ENCODE data around the gene SELP.
"Not testable (repeated sequence)": the region's sequence is repeated elsewhere in the genome, so short reads cannot be mapped to it uniquely, and the experiment has no call there.

SELP gene

DNA sequence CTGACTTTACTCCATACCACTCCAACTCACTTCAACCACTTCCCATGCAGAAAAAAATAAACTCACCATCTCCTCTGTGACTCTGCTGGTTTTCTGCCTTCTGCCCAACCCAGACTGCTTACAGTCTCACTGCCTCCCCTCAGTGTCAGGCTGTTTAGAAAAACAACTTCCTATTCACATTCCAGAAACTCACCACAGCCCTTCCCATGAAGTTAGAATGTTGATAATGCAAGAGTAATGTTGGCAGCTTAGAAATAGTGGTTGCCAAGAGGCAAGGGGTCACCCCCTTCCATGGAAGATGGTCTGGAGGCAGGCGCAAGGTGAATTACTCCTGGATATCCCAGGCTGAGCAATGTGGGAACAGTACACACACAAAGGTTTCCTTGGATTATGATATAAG, at the start of gene SELP:
TSS of gene SELP (minus strand) at position 119 of the 400 bp plus-strand sequence. CDS start at position 69, 50 bp downstream.
- no peak for DNase-seq (ENCODE audit: insufficient read length, low spot score)
- FAIRE-seq, result no peak

GRCh38 chr1:169679692-169680091, 49.8 kb upstream of the SELP start:
- DNase-seq (ENCODE audit: insufficient read length, low spot score), result no peak
- no peak for FAIRE-seq

GRCh38 chr1:169676001-169676400, 46.1 kb upstream of the SELP start:
- FAIRE-seq, result no peak
- DNase-seq (ENCODE audit: insufficient read length, low spot score), result no peak

DNA sequence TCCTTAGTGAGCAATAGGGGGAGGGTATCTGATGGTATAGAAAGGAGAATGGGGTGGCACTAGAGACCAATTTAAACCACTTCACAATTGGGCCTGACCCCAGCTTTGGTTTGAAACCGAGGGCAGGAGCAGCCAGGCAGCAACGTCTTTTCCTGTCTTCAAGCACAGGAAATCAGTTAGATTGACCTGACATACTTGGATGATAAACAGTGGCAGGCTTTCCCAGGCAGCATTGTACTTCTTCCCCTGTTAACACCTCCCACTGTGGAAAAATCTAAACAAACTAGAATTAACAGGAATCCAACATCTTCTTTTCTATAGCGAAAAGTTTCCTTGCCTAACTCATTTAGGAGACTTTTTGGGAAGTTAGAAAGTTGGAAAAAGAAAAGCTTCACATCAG, 40.9 kb upstream of the SELP start:
- no peak for FAIRE-seq

GRCh38 chr1:169670244-169670643, 40.3 kb upstream of the SELP start:
- not testable (repeated sequence) for DNase-seq (ENCODE audit: insufficient read length, low spot score)

More for the DNA sequence above, 40.9 kb upstream of the SELP start:
- no peak for DNase-seq (ENCODE audit: insufficient read length, low spot score)

GRCh38 chr1:169667699-169668596, 38.0 kb upstream of the SELP start:
- not testable (repeated sequence) for DNase-seq (ENCODE audit: insufficient read length, low spot score); FAIRE-seq

More at GRCh38 chr1:169670244-169670643, 40.3 kb upstream of the SELP start:
- FAIRE-seq, result not testable (repeated sequence)

DNA sequence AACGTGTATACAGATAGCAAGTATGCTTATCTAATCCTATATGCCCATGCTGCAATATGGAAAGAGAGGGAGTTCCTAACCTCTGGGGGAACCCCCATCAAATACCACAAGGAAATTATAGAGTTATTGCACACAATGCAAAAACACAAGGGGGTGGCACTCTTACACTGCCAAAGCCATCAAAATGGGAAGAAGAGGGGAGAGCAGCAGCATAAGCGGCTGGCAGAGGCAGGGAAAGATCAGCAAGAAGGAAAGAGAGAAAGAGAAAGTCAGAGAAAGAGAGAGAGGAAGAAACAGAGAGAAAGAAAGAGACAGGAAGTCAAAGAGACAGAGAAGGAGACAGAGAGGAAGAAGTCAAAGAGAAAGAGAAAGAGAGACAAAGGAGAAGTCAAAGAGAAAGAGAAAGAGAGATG, 37.3 kb upstream of the SELP start:
- not testable (repeated sequence) for DNase-seq (ENCODE audit: insufficient read length, low spot score); FAIRE-seq

DNA sequence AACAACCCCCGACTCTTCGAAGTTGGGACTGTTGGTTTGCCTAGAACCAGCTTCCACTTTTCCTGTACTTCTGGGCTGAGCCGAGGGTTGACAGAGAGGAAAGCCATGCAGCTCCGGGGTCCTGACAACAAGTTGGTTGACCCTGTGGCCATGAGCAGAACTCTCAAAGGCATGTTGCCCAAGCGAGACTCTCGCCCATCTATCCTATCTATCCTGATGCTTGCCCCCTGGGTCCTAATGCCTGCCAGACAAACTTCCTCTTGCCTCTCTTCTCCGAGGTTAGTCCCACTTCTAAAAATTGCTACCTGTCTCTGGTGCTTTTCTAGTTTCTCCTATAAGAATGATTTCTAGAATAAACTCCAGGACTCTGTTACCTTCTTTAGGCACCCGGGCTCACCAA, 32.8 kb upstream of the SELP start:
- not testable (repeated sequence) for FAIRE-seq; DNase-seq (ENCODE audit: insufficient read length, low spot score)

- FAIRE-seq; DNase-seq (ENCODE audit: insufficient read length, low spot score): not testable (repeated sequence)
Measured at GRCh38 chr1:169661066-169661465, 31.1 kb upstream of the SELP start.

- not testable (repeated sequence) for DNase-seq (ENCODE audit: insufficient read length, low spot score); FAIRE-seq
Measured at GRCh38 chr1:169658777-169659176, 28.9 kb upstream of the SELP start.

DNA sequence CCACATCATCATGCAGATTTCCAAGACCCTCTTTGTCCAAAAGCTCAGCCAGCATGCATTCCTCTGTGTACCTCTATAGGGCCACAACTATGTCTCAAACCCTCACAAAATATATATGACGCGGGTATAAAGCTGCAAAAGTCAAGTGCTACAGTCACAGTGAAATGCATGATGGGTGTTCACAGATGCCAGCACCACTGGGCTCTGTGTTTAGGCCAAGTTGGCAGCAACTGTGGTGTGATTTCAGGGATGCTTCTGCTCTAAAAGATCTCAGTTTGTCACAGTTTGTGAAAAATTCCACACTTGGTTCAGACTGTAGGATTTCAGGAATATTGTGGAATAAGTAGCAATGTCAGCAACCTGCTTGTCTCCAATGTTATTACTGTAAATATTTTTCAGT, 23.9 kb upstream of the SELP start:
- FAIRE-seq (no peak), DNase-seq (ENCODE audit: insufficient read length, low spot score) (no peak)

DNA sequence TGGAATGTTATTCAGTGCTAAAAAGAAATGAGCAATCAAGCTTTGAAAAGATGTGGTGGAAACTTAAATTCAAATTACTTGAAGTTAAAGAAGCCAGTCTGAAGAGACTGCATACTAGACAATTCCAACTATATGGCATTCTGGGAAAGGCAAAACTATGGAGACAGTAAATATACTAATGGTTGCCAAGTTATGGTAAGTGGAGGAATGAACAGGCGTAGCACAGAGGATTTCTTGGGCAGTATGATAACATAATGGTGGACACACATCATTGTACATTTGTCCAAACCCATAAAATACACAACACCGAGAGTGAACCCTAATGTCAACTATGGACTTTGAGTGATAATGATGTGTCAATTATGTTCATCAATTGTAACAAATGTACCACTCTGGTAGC, 21.1 kb upstream of the SELP start:
- FAIRE-seq (peak; percentile 23), DNase-seq (ENCODE audit: insufficient read length, low spot score) (no peak)

GRCh38 chr1:169650551-169650950, 20.6 kb upstream of the SELP start:
- FAIRE-seq (no peak), DNase-seq (ENCODE audit: insufficient read length, low spot score) (no peak)

GRCh38 chr1:169648709-169649108, 18.8 kb upstream of the SELP start:
- FAIRE-seq (no peak), DNase-seq (ENCODE audit: insufficient read length, low spot score) (no peak)

DNA sequence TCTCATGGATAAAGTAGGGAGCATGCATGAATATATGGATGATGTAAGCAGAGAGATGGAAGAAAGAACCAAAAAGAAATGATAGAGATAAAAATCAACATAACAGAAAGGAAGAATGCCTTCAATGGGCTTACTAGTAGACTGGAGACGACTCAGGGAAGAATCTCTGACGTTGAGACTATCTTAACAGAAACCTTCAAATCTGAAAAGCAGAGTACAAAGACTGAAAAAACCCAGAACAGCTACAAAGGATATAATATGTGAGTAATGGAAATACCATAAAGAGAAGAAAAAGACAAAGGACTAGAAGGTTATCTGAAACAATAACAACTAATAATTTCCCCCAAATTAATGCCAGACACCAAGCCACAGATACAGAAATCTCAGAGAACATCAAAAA, 18.3 kb upstream of the SELP start:
- no peak for FAIRE-seq
- no peak for DNase-seq (ENCODE audit: insufficient read length, low spot score)

- no peak for DNase-seq (ENCODE audit: insufficient read length, low spot score)
- FAIRE-seq, result no peak
Measured at GRCh38 chr1:169647512-169647911, 17.6 kb upstream of the SELP start.

GRCh38 chr1:169644297-169644696, 14.4 kb upstream of the SELP start:
- FAIRE-seq (no peak), DNase-seq (ENCODE audit: insufficient read length, low spot score) (no peak)

DNA sequence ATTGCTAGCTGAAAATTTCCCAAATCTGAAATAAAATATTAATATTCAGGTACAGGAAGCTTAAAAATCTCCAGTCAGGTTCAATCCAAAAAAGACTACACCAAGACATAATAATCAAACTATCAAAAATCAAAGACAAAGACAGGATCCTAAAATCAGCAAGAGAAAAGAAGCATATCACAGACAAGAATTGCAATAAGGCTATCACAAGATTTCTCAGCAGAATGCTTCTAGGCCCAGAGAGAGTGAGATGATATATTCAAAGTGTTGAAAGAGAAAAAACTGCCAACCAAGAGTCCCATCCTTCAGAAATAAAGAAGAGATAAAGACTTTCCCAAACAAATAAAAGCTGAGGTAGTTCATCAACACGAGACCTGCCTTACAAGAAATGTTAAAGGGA, 5.0 kb upstream of the SELP start:
- FAIRE-seq (no peak), DNase-seq (ENCODE audit: insufficient read length, low spot score) (no peak)

- DNase-seq (ENCODE audit: insufficient read length, low spot score), result no peak
Measured at GRCh38 chr1:169634145-169634544, 4.2 kb upstream of the SELP start.

GRCh38 chr1:169631249-169631648, 1.3 kb upstream of the SELP start:
- no peak for FAIRE-seq
- DNase-seq (ENCODE audit: insufficient read length, low spot score), result no peak

More at GRCh38 chr1:169634145-169634544, 4.2 kb upstream of the SELP start:
- no peak for FAIRE-seq

DNA sequence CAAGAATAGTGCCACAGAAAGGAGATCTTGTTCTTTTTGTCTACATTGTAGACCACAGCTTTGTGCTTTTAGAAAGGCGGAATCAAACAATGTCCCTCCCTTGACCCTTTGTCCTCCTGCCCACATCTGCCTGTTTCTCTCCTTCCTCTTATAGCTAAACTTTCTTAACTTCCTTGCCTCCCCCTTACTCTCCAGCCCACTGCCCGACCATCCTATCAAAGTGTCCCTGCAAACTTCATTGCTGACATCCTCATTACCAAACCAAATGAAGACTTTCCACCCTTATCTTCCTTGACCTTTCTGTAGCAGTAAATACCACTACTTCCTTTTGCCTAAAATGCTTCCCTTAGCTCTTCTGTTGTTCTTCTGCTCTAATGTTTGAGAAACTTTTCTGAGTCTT, 5.0 kb downstream of the SELP start:
- DNase-seq (ENCODE audit: insufficient read length, low spot score) (no peak), FAIRE-seq (no peak)

GRCh38 chr1:169624122-169624521, 5.8 kb downstream of the SELP start:
- FAIRE-seq (no peak), DNase-seq (ENCODE audit: insufficient read length, low spot score) (no peak)

Data from HTR-8/SVneo (cell line).